Anterior cingulate cortex (tissue), 58 donors: Measurements from ENCODE around the gene SLC26A1.

Source experiments
- DNase-seq, 58 donors: peaks; one replicate each; lab custom pipeline; 2025; lab: John Stamatoyannopoulos, UW

SLC26A1 gene

GRCh38 chr4:1001561-1002130, 8.4 kb upstream of the SLC26A1 start:
- DNase-seq = no peak

- no peak for DNase-seq
Measured at GRCh38 chr4:1000686-1001260, 7.6 kb upstream of the SLC26A1 start.

- DNase-seq = no peak
Measured at GRCh38 chr4:999882-1000425, 6.8 kb upstream of the SLC26A1 start.

GRCh38 chr4:999240-999863, 6.1 kb upstream of the SLC26A1 start:
- DNase-seq = peak in 1 of 58 donors; percentile 10

GRCh38 chr4:998096-998691, 5.0 kb upstream of the SLC26A1 start:
- DNase-seq = no peak

- DNase-seq = peak in 13 of 58 donors; percentile 13 to 60 (median 41)
Measured at GRCh38 chr4:997375-998071, 4.3 kb upstream of the SLC26A1 start.

- peak in 1 of 58 donors; percentile 43 for DNase-seq
Measured at GRCh38 chr4:996997-997374, 3.8 kb upstream of the SLC26A1 start.

GRCh38 chr4:996030-996996, 3.1 kb upstream of the SLC26A1 start:
- no peak for DNase-seq

GRCh38 chr4:995311-996026, 2.3 kb upstream of the SLC26A1 start:
- DNase-seq = no peak

GRCh38 chr4:992297-993110, 700 bp downstream of the SLC26A1 start:
- DNase-seq = no peak

- no peak for DNase-seq
Measured at GRCh38 chr4:991451-992296, 1.5 kb downstream of the SLC26A1 start.

GRCh38 chr4:990746-991367, 2.3 kb downstream of the SLC26A1 start:
- no peak for DNase-seq

GRCh38 chr4:989722-990471, 3.3 kb downstream of the SLC26A1 start:
- DNase-seq = no peak

GRCh38 chr4:988726-989721, 4.2 kb downstream of the SLC26A1 start:
- no peak for DNase-seq
